ENCODE data around the gene FOXO1.

FOXO1 gene

DNA sequence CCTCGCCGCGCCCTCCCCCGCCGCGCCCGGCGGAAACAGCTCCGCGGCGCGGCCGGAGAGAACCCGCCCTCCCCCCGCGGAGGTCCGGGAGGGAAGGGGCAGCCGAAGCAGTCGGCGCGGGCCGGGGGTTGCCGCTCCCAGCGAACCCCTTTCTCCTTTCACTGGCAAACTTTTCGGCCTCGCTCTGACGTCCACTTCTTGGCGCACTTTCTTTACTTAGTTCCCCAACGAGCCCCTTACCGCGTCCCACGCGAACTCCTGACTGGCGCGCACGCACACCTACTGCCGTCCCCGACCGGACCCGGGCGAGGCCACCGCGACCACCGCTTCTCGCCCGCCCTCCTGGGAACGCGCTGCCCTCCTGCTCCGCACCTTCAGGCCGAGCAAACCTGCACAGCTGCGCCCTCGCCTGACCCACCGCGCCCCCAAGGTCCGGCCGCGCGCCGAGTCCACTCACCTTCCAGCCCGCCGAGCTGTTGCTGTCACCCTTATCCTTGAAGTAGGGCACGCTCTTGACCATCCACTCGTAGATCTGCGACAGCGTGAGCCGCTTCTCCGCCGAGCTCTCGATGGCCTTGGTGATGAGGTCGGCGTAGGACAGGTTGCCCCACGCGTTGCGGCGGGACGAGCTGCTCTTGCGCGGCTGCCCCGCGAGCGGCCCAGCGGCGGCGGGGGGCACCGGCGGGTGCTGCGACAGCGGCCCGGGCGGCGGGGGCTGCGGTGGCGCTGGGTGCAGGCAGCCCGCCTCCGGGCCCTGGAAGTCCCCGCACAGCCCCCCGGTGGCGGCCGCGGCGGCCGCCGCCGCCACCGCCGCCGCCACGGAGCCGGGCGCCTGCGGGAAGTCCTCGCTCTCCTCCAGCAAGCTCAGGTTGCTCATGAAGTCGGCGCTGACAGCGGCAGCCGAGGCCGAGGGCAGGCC lies 1.1 kb downstream of the FOXO1 start:
- no peak for DNase-seq (ENCODE audit: low read depth in 2 of 2)

DNA sequence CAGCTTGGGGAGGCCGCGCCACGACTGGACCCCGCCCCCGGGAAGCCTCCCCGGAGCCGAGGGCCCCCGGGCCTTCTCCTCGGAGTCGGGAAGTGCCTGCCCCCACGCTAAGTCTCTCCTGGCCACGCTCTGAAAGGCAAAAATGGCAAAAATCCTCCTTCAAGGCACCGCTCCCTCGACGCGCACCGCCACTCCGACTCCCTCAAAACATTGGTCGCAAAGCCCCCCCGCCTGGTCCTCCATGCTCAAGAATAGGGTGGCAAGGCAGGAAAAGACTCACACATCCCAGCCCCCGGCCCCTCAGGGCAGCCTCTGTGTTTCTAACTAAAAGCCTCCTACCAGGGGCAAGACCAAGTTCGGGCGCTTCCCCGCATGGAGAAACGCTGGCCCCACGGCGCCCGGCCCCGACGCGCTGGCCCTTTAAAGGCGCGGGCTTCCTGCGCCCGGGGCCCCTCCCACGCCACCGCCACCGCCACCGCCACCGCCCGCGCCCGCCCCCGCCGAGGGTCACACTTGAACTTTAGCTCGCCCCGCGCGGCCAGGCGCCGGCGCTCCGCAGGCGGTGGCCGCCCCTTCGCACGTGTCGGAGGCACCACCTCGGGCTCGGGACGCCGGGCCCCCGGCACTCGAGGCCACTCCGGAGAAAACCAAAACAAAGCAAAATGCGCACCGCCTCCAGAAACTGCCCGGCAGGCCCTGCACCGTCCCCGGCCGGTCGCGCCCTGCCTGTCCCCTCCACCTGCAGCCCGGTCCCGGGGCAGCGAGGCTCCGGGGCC lies 1.9 kb downstream of the FOXO1 start:
- peak in 1 of 2 donors; percentile 48 for DNase-seq (ENCODE audit: low read depth in 2 of 2)

DNA sequence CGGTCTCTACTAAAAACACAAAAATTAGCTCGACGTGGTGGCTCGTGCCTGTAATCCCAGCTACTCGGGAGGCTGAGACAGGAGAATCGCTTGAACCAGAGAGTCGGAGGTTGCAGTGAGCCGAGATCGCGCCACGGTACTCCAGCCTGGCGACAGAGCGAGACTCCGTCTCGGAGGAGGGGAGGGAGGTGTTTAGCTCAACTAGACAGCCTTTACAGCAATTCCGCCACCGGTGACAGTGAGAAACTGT lies 2.4 kb downstream of the FOXO1 start:
- DNase-seq (ENCODE audit: low read depth in 2 of 2) = peak; percentile 58 to 59

DNA sequence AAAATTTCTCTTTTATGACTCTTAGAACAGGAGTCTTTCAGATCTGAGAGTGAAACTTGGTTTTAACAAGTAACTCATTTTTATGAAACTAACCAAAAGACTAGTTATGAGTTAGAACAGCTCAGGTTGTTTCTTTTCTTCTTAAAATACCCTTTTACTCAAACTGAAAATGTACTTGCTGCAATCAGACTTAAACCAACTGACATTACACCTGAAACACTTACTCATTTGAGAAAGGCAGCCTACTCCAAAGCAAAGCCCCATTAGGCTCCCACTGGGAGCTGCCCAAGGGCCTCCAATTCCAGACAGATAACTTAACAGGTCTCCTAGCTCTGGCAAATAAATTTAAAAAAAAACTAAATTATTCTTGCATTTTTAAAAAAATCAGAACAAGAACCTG lies 3.6 kb downstream of the FOXO1 start:
- DNase-seq (ENCODE audit: low read depth in 2 of 2) = no peak

DNA sequence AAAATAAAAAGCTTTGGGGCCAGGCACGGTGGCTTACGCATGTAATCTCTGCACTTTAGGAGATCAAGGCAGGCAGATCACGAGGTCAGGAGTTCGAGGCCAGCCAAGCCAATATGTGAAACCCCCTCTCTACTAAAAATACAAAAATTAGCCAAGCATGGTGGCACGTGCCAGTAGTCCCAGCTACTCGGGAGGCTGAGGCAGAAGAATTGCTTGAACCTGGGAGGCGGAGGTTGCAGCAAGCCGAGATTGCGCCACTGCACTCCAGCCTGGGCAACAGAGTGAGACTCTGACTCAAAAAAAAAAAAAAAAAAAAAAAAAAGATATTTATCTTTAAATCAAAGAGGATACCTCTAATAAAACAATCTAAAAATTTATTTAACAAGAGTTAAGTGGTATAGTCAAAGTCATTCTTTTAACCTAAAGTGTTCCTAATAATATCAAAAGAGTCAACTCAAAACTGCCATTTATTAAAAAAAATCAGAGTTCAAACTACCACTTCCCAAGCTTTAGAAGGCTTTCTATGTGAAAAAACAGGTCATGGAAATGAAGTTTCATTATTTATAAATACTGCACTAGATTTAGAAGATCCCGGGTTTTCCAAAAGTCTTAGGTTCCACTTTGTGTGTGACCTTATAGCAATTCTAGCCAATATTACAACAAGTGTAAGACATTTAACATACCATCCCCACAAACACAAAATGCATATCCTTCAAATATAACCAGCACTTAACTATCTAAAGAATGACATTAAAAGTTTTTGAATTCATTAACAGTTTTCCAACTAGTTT lies 4.4 kb downstream of the FOXO1 start:
- no peak for DNase-seq (ENCODE audit: low read depth in 2 of 2)

DNA sequence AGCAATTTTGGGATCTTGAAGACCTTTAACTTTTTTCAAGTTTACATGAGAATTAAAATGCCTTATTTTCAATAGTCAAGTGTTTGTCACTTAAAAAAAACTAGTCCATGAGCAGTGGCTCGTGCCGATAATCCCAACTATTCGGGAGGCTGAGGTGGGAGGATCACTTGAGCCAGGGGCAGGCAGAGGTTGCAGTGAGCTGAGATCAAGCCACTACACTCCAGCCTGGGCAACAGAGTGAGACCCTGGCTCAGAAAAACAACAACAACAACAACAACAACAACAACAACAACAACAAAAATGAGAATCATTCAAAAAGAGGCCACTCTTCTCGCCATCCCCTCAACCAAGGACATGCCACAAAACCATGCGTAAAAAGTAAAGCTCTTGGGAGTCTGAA lies 5.7 kb downstream of the FOXO1 start:
- no peak for DNase-seq (ENCODE audit: low read depth in 2 of 2)

DNA sequence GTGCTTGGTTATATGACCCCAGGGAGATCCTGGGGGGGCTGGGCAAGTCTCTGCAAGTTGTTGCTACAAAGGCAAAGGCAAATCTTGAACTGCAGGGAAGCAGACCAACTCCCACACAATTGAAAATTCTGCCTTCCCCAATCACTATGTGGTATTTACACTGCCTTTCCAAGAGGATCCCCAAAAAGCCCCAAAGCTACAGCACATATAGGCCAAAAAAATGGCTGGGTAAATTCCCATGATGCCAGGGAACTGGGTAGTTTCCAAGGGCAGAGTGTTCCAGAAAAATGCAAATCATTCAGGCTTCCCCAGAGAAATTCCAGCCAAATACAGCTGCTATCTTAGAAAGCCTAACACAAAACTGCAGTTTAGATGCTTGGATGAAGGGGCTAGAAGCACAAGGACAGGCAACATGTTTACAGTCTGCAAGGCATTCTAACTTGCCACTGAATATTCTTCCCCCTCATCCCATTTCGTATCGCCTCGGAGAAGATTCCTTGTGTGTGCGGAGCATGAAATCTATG lies 6.2 kb downstream of the FOXO1 start:
- no peak for DNase-seq (ENCODE audit: low read depth in 2 of 2)

DNA sequence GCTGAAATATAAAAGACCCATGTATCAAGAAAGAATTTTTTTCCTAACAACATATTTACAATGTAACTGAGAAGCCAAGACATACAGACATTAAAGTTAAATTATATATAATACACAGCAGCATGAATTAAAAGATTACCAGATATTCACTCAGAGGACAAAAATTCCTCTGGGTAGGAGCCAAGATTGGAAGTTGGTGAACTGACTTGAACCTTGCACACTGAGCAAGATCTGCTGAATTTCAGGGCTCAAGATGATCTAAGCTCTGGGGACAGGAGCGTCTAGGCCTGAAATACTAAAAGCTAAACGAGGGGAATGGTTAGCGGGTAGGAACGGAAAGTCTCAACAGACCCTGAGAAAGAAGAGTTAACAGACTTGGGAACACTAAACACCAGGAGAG lies 8.5 kb downstream of the FOXO1 start:
- no peak for DNase-seq (ENCODE audit: low read depth in 2 of 2)

DNA sequence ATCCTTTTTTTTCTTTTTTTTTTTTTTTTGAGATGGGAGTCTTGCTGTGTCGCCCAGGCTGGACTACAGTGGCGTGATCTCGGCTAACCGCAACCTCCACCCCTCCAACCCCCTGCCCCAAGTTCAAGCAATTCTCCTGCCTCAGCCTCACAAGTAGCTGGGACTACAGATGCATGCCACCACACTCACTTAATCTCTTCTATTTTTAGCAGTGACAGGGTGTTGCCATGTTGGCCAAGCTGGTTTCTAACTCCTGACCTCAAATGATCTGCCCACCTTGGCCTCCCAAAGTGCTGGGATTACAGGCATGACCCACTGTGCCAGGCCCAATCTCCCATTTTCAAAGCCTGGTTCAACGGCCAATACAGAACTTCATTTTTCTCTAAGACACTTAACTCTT lies 9.1 kb downstream of the FOXO1 start:
- DNase-seq (ENCODE audit: low read depth in 2 of 2) = no peak

DNA sequence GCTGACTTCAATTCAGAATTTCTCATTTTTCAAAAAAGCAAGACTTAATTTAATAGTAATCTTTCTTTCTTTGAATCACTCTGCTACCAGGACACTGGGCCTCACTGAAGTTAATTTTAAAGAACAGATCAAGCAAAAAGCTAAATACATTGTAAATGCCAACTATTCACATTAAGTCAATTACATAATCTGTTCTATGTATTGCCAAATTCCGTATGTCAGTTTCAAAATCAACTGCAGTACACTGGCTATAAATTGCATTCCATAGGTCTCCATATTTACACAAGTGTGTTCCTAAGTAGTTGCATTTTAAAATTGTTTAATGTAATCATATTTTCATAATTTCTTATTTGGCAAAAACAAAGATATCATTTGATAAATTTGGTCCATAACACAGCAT lies 10.1 kb downstream of the FOXO1 start:
- DNase-seq (ENCODE audit: low read depth in 2 of 2) = no peak

DNA sequence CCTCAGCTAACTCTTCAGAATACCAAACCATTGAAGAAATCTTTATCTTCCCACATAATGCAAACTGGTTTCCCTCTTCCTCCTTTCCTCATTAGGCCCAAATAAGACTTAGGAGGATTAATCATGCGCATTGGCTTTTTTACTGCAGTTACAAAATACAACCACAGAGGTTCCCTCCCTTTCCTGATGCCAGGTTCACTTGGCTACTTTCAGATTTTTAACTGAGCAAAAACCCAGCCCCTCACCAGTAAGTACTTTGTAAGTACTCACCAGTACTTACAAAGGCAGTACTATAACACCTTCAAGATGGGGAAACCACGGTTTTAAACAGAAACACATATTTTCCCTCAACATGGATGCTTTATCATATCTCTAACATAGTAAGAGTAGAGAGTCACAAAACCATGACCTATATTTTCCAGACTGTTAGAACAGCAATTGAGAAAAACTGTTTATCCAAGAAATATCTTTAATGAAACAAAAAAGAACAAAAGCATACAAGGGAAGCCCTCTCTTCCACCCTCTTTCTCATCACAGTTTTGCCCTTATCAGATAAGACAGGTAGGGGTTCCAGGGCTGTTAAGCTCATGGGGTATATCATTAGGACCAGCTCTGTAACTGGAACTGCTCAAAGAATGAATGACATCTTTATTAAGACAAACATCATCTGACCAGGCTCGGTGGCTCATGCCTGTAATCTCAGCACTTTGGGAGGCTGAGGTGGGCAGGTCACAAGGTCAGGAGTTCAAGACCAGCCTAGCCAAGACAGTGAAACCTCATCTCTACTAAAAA lies 12.7 kb downstream of the FOXO1 start:
- DNase-seq (ENCODE audit: low read depth in 2 of 2) = no peak

DNA sequence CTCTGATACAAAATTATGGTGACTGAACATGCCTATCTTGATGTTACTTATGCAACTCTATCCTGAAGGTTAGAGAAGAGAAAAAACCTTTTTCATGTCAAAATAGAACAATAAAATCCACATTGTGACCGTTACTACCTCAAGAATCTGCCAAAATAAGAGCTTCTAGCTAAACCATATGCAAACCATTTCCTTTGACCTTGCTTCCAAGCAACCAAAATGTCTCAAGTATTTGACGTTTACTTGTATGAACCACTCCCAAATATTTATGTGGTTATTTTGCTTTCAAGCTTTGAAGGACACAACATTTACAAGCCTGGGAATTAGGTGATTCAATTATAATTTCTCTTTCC lies 13.9 kb downstream of the FOXO1 start:
- no peak for DNase-seq (ENCODE audit: low read depth in 2 of 2)

DNA sequence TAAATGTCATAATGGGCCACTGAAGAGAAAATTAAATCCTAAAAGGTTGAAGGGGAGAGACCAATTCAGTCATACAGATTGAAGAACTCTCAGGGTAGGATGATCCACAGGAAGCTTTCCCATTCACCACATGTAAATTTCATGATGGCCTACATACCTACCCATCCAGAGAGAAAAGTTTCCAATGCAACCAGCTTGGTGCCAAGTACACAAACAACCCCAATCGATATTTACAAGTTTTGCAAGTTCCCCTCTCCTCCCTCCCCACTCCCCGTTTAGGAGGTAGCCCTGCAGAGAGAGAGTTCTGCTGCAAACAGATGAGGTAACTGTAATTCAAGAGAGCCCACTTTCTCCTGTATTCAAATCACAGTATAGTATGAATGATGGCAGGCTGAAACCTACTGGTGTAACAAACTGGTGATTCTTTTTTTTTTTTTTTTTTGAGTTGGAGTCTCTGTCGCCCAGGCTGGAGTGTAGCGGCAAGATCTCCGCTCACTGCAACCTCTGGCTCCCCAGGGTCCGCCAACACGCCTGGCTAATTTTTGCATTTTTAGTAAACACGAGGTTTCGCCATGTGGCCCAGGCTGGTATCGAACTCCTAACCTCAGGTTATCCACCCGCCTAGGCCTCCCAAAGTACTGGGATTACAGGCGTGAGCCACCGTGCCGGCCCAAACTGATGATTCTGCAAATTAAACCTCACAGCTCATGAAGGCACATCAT lies 14.4 kb downstream of the FOXO1 start:
- DNase-seq (ENCODE audit: low read depth in 2 of 2) = no peak

DNA sequence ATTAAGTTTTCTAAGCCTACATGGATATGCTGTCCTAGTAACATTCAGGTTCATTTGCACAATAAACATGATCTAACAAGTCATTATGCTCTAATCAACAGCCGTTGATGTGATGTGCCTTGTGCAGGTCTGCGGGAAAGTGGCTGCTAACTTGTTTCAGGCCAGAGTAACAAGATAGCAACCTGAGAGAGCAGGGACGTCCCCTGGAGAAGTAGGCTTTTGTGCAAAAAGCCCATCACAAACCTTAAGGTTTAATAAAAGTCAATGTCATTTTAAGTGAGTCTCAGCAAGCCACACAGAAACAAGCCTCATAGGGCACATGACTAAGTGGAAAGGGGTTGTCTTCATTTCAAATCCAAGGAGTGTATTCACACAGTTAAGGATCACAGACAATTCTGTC lies 17.6 kb downstream of the FOXO1 start:
- no peak for DNase-seq (ENCODE audit: low read depth in 2 of 2)

DNA sequence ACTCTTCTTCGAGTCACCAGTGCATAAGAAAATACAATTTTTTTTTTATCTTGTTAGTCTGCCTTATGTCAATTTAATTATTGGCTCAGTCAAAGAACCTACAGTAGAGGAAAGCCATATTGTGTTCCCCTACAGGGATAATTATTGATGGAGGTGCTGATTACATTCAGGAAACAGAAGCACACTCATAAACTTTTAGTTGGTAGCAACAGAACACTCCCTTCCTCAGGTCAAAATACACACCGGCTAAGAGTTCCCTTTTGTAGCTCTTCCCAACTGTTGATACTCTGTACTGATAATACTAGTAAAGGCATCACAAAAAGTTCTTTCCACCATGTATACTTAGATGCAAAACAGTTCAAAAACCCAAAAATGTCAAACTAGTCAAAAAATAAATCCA lies 18.4 kb downstream of the FOXO1 start:
- no peak for DNase-seq (ENCODE audit: low read depth in 2 of 2)

DNA sequence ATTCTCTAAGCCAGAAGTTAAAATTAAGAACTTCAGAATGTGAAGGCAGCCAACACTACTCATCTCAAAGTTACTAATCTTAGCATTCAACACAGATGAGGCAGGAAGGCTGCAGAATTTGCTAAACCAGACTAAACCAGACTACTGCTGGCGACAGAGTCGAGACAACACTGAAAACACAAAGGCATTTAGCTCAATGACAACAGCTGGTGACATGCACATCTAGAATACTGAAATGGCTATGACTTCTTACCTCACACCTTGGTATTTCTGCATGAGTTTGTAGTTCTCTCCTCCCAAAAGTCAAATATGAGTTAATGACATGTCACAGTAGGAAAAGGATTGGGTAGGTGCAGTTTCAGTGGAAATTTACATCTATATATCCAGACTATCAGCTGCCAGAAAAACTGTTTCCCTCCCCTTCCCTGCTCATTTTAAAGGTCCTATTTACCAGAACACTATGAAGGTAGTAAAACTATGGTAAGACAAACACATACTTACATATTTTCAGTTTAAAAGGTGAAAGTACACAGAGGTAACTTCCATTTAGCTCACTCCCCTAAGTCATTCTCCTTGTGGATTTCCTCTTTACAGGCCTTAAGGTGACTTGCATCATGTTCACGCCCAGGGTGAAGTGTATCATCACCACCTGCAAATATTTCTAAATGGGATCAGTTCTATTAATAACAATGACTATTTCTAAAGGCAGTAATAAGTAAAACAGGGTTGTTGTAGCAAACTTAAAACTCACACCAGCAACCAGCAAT lies 21.4 kb downstream of the FOXO1 start:
- no peak for DNase-seq (ENCODE audit: low read depth in 2 of 2)

DNA sequence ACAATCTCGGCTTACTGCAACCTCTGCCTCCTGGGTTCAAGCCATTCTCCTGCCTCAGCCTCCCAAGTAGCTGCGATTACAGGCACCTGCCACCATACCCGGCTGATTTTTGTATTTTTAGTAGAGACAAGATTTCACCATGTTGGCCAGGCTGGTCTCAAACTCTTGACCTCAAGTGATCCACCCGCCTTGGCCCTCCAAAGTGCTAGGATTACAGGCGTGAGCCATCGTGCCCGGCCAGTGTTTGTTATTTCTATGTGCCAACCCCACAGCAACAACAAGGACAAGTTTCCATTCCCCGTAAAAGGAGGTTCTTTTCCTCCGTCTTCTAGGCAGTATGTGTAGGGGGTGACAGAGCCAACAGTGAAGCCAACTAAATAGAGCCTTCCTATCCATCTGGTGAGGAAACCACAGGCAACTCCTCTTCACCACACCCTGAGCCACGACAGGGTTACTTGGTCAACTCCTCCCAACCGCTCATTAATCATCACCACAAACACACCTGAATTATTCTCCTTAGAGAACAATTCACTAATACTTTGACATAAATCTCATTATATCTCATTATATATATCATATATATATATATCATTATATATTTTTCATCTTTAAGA lies 25.5 kb downstream of the FOXO1 start:
- DNase-seq (ENCODE audit: low read depth in 2 of 2) = no peak

DNA sequence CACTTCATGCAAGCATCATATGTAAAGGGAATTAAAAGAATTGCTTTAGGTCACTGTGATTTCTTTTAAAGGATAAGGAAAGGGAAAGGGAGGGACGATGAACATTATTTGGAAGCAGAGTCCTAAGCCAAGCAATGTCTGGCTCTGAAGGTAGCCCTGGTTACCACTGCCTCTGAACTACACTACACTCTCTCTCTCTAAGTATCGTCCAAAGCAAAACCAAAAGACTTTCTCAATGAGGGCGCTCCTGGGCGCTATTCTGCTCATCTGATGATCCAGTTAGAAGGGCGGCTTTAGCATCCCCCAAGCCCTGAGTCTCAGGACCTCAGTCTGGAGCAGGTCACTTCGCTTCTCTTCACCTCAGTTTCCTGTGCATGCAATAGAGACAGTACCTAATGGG lies 26.2 kb downstream of the FOXO1 start:
- no peak for DNase-seq (ENCODE audit: low read depth in 2 of 2)

DNA sequence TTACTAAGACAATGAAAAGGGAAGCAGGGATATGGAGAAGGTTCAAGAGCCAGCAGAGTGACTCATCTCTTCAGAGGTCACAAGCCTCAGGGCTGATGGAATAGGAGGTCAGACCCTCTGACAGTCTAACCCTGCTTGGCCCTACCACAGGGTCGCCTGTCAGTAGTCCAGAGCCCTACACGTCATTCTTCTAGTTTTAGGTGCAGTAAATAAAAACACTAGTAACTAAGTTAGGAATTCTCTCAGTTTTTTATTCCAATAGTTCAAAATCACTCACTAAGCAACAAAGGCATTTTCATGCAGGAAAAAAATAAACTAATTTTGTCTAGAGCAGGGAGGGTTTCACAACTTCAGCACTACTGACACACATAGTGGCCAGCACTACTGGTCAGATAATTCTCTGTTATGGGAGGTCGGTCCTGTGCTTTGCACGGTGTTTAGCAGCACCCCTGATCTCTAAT lies 27.2 kb downstream of the FOXO1 start:
- no peak for DNase-seq (ENCODE audit: low read depth in 2 of 2)

DNA sequence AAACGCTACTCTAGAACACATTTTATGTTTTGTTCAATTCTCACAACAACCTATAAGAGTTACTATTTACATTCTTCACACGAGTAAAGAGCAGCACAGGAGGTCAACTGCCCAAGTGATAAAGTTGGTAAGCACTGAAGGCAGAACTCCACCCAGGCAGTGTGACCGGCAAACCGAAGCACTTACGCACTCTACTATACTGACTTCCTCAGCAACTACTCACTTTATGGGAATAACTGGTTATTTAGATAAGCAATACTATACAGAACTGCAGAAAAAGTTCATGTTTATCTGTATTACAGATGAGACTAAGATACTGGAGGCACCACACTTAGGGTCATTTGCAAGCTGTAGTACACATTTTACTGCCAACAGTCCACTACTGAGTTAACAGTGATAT lies 28.8 kb downstream of the FOXO1 start:
- DNase-seq (ENCODE audit: low read depth in 2 of 2) = no peak
